NCI-H2081 treated with DMSO at 0.1 percent for 48 hours (cell line): ENCODE results near the gene KRT38.
"Not testable (repeated sequence)": the region's sequence is repeated elsewhere in the genome, so short reads cannot be mapped to it uniquely, and the experiment has no call there.

ENCODE experiments used
- DNase-seq: peaks from one replicate; lab custom pipeline; 2025; lab: John Stamatoyannopoulos, UW

Gene KRT38

GRCh38 chr17:41462705-41463104, 21.9 kb upstream of the KRT38 start:
- no peak for DNase-seq

GRCh38 chr17:41457676-41458075, 16.9 kb upstream of the KRT38 start:
- no peak for DNase-seq

- no peak for DNase-seq
These were observed 15.4 kb upstream of the KRT38 start for GRCh38 chr17:41456204-41456603.

DNA sequence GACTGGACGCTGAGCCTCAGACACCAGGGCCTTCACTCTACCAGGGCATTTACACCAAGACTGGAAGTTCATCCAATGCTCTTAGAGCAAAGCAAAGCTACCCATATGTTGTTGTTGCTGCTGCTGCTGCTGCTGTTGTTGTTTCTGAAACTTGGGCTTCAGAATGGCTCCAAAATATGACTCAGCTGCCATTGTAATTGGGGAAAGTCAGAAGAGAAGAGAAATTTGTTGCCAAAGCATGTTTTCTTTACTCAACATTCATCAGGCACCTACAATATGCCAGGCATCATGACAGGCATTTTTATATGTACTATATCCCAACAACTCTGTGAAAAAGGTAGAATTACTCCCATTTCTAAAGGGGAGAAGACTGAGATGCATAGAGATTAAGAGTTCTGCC, 14.5 kb upstream of the KRT38 start:
- no peak for DNase-seq

DNA sequence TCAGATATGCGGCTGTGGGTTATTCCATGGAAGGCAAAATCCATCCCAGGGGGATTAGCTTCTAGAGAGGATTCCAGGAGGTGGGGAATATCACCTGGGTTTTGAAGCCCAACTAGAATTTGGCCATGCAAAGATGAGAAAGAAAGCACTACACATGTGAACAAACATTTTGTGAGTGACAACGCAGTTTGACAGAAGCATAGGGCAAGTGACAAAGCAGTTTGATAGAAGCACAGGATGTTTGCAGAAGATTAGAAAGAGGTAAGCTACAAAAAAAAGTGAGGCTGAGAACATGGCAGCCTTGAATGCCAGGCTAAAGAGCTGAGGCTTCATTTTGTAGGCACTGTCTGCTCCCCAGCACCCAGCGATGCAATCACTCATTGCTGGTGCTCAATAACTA, 12.3 kb upstream of the KRT38 start:
- no peak for DNase-seq

DNA sequence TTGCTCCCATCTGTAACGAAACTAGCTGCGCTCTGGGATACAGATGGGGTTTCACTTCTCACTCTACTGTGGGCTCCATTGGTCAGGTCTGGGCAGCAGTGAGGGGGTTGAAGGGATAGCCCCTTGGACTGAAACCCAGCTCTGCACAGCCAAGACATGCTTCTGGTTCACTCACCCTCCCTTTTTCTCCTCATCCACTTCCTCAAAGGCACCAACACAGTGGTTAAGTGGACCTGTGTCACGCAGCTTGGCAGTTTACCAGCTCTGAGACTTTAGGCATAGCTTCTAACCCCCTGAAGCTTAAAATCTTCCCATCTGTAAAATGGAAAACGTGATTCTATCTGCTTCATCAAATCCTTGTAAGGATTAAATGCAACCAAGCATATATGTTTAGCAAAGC, 11.5 kb upstream of the KRT38 start:
- no peak for DNase-seq

DNA sequence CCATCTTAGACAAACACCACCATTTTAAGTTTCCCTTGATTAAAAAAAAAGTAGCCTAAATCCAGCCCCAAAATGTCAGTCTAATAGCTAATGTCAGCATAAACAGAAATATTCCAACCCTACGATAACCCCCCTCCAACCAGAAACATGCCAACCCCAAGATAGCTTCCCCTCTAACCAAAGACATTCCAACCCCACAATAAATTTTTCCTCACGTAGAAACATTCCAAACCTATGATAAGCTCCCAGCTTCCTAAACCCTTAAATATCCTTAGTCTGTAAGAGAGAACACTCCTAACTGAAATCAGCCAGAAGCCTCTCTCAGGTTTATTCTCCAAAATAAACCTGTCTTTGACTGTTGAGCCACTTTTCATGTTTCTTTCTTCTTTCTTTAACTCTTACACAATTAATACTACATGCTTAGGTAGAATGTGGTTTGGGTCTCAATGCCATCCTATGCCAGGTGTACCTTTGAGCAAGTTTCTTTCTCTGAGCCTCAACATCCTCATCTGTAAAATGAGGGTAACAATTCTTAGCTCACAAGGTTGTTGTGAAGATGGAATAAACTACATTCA, 10.5 kb upstream of the KRT38 start:
- no peak for DNase-seq

GRCh38 chr17:41449008-41449407, 8.2 kb upstream of the KRT38 start:
- no peak for DNase-seq

GRCh38 chr17:41448506-41448905, 7.7 kb upstream of the KRT38 start:
- no peak for DNase-seq

DNA sequence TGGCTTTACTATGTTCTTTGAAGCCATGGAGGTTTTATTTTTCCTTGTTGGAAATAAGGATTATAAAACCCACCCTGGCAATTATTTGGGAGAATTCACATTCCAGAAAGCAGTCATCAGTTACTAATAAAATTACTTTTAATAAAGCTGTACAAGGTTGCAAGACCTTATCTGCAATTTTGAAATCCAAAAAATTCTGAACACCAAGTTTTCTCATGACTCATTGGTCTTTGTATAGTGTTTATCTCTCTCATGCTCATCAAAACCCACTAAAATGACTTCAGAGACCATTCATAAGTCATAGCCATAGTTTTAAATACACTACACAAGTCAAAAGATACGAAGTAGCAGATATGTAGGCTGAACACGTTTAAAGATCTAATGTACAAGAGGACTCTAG, 6.0 kb upstream of the KRT38 start:
- DNase-seq = no peak

GRCh38 chr17:41444640-41445039, 3.9 kb upstream of the KRT38 start:
- DNase-seq = no peak

DNA sequence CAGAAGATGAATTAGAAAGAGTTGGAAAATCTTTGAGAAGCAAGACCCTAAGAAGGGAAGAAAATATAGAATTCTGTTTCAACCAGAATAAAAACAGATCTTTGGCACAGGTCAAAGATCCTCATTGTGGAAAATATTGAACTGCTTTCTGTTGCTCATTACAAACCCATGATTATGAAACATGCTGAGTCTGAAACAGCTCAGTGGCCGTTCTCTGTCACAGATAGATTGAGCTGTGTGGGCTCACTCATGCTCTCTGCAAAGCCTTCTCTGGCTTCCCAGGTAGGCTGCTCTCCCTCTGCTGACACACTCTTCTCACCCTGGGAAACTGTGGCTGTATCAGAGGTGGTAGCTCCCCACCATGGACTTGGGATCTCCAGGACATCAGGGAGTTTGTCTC, 3.4 kb upstream of the KRT38 start:
- DNase-seq = no peak

- no peak for DNase-seq
These were observed 2.0 kb upstream of the KRT38 start for GRCh38 chr17:41442739-41443138.

DNA sequence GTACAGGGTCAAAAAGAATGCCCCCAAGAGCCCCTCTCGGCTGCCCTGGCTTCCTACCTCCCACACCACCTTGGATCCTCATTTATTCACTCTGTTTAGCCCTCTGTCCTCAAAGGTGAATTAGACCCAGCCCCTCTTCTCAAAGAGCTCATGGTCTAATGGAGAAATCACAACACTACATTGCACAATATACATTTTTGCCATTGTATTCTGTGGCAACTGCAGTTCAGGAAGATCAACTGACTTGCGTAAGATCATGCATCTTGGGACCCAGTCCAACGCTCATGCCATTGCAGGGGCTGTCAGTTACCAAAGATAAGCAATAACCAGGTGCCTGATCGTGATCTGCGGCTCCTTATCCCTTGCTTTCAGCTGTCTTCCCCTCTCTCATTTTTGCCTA, 1.4 kb downstream of the KRT38 start:
- no peak for DNase-seq

DNA sequence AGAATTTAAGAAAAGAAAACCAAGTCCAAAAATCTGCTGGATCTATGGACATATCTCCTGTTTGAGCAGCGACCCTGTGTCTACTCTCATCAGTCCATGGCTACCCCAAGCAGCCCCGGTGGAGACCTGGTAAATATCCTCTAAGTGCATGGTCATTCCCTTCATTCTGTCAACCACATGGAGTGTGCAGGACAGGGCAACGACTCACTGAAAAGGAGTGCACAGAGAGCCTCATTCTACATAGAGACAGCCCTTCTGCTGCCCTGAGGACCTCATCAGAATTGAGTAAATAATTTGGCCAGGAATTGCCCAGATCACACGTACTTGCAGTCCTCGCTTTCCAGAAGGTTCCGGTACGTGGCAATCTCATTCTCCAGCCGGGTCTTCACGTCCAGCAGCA, 3.0 kb downstream of the KRT38 start:
- no peak for DNase-seq

DNA sequence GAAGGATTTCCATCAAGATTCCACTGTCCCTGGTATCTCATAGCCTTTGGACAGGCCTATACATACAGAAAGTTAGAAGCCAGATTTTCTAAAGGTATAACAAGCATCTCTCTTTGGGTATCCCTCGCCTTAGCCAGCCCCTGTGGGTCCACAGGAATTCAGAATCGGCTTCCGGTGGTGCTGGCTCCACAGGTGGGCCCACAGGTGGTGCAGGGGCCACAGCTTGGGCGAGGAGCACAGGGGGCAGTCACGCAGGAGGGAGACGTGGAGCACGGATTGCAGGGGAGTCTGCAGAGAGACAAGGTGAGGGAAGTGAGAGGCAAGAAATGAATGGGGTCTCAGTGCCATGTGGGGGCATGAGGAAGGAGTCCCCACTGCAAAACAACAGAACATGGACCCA, 3.5 kb downstream of the KRT38 start:
- no peak for DNase-seq

GRCh38 chr17:41434415-41434814, 6.4 kb downstream of the KRT38 start:
- no peak for DNase-seq

GRCh38 chr17:41434005-41434404, 6.8 kb downstream of the KRT38 start:
- DNase-seq = no peak

- no peak for DNase-seq
These were observed 7.2 kb downstream of the KRT38 start for GRCh38 chr17:41433586-41433985.

- DNase-seq = not testable (repeated sequence)
These were observed 10.4 kb downstream of the KRT38 start for GRCh38 chr17:41430376-41430775.

DNA sequence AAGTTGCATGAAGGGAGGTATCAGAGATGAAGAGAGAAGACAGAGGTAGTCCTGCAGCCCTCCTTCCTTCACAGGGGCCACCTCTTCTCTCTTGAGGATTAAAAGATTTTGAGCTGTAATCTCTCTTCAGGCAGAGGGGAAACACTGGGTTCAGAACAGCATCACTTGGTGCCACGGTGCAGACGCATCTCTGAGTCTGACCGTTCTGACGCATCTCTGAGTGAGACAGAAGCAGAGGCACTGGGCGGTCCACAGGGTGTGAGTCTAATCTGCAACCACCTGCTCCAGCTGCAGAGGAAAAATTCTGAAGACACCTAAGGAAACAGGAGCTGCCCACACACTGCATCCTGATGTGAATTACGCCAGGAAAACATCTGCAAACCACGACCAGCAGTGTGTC, 11.1 kb downstream of the KRT38 start:
- no peak for DNase-seq

GRCh38 chr17:41428591-41429291, 12.0 kb downstream of the KRT38 start:
- no peak for DNase-seq

DNA sequence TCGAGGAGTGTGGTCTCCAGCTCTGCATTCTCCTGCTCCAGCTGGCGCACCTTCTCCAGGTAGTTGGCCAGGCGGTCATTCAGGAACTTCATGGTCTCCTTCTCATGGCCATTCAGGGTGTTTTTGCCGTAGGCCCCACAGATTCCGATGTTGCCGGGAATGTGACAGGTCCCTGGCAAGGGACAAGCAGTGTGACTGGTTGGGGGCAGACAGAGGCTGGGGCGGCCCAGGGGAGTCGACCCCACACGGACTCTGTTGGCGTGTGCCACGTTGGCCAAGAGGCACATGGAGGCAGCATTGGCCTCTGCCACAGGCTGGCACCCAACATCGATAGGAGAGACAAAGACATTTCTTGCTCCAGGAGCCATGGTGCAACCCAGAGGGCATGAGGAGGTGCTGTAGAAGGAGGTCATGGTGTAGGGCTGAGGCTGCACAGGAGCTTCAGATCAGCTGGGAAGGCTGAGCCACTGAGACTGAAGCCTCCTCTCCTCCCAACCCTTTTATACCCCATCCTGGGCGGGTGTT, 16.6 kb downstream of the KRT38 start, which contains the start of gene KRT37:
Gene KRT37 (minus strand): TSS at position 475 of the 525 bp plus-strand sequence. CDS start 62 bp downstream, at position 413.
- DNase-seq = no peak

DNA sequence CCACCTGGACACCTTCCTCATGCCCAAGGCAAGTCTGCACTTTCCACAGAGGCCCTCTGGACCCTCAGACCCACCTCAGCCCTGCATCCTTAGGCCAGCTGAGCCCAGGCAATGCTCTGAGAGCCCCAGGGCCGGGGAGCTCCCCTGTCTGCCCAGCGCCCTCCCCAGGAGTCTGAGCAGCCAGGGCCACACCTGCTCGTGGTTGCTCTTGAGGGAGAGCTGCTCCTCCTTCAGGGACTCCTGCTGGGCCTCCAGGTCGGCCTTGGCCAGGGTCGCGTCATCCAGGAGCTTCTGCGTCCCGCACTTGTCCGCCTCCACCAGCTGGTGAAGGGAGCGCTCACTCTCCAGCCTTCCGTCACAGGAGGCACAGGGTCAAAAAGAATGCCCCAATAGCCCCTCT, 18.2 kb downstream of the KRT38 start:
- not testable (repeated sequence) for DNase-seq
